Liver (tissue), 9 donors: Measurements from ENCODE around the gene FSCB. TPM values are rescaled to one million over a fixed set of nuclear protein-coding genes. Genes with fewer than 3 reads are reported as not detected.
"Not testable (repeated sequence)": the region's sequence is repeated elsewhere in the genome, so short reads cannot be mapped to it uniquely, and the experiment has no call there.

Experiments used
- DNase-seq: peaks from one replicate; pipeline ENCODE4 v3.0.0-alpha.2; 2017; ENCODE audit warnings: low spot score
- H3K27ac ChIP-seq, 2 donors: one replicate each; pipeline ENCODE4 v1.7.0; 2013; ENCODE audit warnings: inconsistent platforms in 2 of 2, low read length in 2 of 2, control low read depth in 1 of 2, low read depth in 1 of 2, mild to moderate bottlenecking in 1 of 2
- H3K27me3 ChIP-seq, 4 donors: one replicate each; pipeline versions ENCODE4 v1.6.1 to v1.7.0; 2013; ENCODE audit warnings: low read length in 3 of 4, inconsistent platforms in 1 of 4, mild to moderate bottlenecking in 1 of 4, moderate library complexity in 1 of 4; ENCODE audit not compliant: control insufficient read depth in 4 of 4, insufficient read depth in 4 of 4
- H3K36me3 ChIP-seq, 4 donors: one replicate each; pipeline versions ENCODE4 v1.6.1 to v1.7.0; 2013; ENCODE audit warnings: low read length in 3 of 4, mild to moderate bottlenecking in 3 of 4, low read depth in 1 of 4, moderate library complexity in 1 of 4; ENCODE audit not compliant: control insufficient read depth in 4 of 4, insufficient read depth in 3 of 4
- H3K4me1 ChIP-seq, 4 donors: one replicate each; pipeline versions ENCODE4 v1.6.1 to v1.7.0; 2013; ENCODE audit warnings: low read length in 3 of 4, mild to moderate bottlenecking in 3 of 4, moderate library complexity in 1 of 4; ENCODE audit not compliant: control insufficient read depth in 4 of 4, insufficient read depth in 4 of 4
- H3K4me3 ChIP-seq, 3 donors: one replicate each; pipeline versions ENCODE4 v1.6.1 to v1.7.0; 2013; ENCODE audit warnings: low read length in 3 of 3, control low read depth in 1 of 3, low read depth in 1 of 3, mild to moderate bottlenecking in 1 of 3
- H3K9ac ChIP-seq, 2 donors: one replicate each; pipeline ENCODE4 v1.7.0; 2013; ENCODE audit warnings: low read length in 2 of 2, mild to moderate bottlenecking in 2 of 2, moderate library complexity in 2 of 2, control low read depth in 1 of 2, low read depth in 1 of 2
- H3K9me3 ChIP-seq, 4 donors: one replicate each; pipeline versions ENCODE4 v1.6.1 to v1.7.0; 2013; ENCODE audit warnings: low read length in 3 of 4; ENCODE audit not compliant: control insufficient read depth in 4 of 4
- ATF3 ChIP-seq: IDR thresholded peaks from 2 replicates; pipeline ENCODE4 v1.6.1; 2016; ENCODE audit warnings: antibody characterized with exemption
- EGR1 ChIP-seq, 2 donors: IDR thresholded peaks; 2 replicates each; pipeline ENCODE4 v1.6.1; 2016 to 2018; ENCODE audit warnings: antibody characterized with exemption in 2 of 2, low read depth in 2 of 2
- FOXA1 ChIP-seq: IDR thresholded peaks from 2 replicates; pipeline ENCODE4 v1.6.1; 2016; ENCODE audit warnings: antibody characterized with exemption
- FOXA2 ChIP-seq: IDR thresholded peaks from 2 replicates; pipeline ENCODE4 v1.6.1; 2016; ENCODE audit warnings: antibody characterized with exemption
- GABPA ChIP-seq, 2 donors: IDR thresholded peaks in 1 of 2; conservative IDR thresholded peaks in 1 of 2; 2 replicates each; pipeline ENCODE4 v1.6.1; 2016; ENCODE audit warnings: antibody characterized with exemption in 2 of 2, mild to moderate bottlenecking in 1 of 2, moderate library complexity in 1 of 2
- HNF4G ChIP-seq: IDR thresholded peaks from 2 replicates; pipeline ENCODE4 v1.6.1; 2016; ENCODE audit warnings: antibody characterized with exemption
- NR2F2 ChIP-seq: IDR thresholded peaks from 2 replicates; pipeline ENCODE4 v1.6.1; 2016; ENCODE audit warnings: antibody characterized with exemption
- RAD21 ChIP-seq, 2 donors: IDR thresholded peaks; 2 replicates each; pipeline ENCODE4 v1.6.1; 2016; ENCODE audit warnings: antibody characterized with exemption in 2 of 2, mild to moderate bottlenecking in 2 of 2
- REST ChIP-seq: IDR thresholded peaks from 2 replicates; pipeline ENCODE4 v1.6.1; 2016; ENCODE audit warnings: antibody characterized with exemption, mild to moderate bottlenecking
- RXRA ChIP-seq, 2 donors: IDR thresholded peaks; 2 replicates each; pipeline ENCODE4 v1.6.1; 2017 to 2018; ENCODE audit warnings: antibody characterized with exemption in 2 of 2, mild to moderate bottlenecking in 1 of 2
- SP1 ChIP-seq: IDR thresholded peaks from 2 replicates; pipeline ENCODE4 v1.6.1; 2018; ENCODE audit warnings: antibody characterized with exemption, mild to moderate bottlenecking
- TAF1 ChIP-seq: conservative IDR thresholded peaks from 2 replicates; pipeline ENCODE4 v1.6.1; 2016; ENCODE audit warnings: antibody characterized with exemption, mild to moderate bottlenecking
- WGBS: extraction: QIAGEN DNeasy Blood & Tissue Kit; methylation state at CpG from one replicate; pipeline ENCODE4 v1.1.7; 2013; 5-methylcytosine and 5-hydroxymethylcytosine counted together
- polyA plus RNA-seq, 2 donors: library from polyadenylated mRNA; stranded (reverse) in 1 of 2; unstranded in 1 of 2; fragments of 200-250 nt in 1 of 2; fragments of >200 nt in 1 of 2; fragmentation: Nextera tagmentation in 1 of 2; extraction: Ambion mirVana in 1 of 2; gene quantifications; one replicate each; pipeline versions ENCODE4 v1.2.1 to v1.2.3, GENCODE V29; 2013 to 2015
- total RNA-seq, 2 donors: library from RNA; depleted of rRNA; stranded (reverse); fragments of >200 nt; gene quantifications; one replicate each; pipeline ENCODE4 v1.2.3, GENCODE V29; 2014
- TF ChIP-seq, protein P1 (sequence below): IDR thresholded peaks from 2 replicates; pipeline ENCODE4 v1.6.1; 2016; ENCODE audit warnings: antibody characterized with exemption
- donor health status: healthy.
- donor health status: healthy.
- donor health status: healthy.
- donor health status: healthy.
- donor health status: healthy.

Gene FSCB
- total and polyA plus RNA-seq, 4 donors: not detected

DNA sequence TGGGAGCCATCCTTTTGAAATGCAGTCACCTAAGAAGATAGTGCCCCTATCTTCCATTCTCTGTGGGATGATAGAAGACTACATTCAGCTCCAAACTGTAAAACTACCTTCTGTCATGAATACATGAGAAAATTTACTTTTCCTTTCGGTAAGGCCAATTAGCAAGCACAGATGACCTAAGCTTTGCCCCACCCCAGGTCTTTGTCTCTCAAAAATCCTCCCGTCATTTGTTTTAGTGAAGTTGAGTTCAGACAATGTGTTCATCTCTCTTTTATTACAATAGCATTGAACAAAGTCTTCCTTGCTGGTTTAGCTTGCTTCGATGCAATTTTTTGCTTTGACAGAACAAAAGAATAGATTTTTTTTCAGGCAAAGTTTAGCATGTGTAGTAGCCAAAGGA lies 18.2 kb upstream of the FSCB start:
- DNase-seq: no peak
- H3K9ac ChIP-seq: no peak overlapping the region
- TF ChIP-seq FOXA2 (no peak), ATF3 (no peak), NR2F2 (no peak), EGR1 (IDR thresholded peaks at IDR 0.05; ENCODE audit: low read depth in 2 of 2) (no peak), RAD21 (IDR thresholded peaks at IDR 0.05) (no peak), SP1 (no peak), FOXA1 (no peak), REST (no peak), HNF4G (no peak), RXRA (IDR thresholded peaks at IDR 0.05) (no peak)
- TF ChIP-seq, protein P1, sequence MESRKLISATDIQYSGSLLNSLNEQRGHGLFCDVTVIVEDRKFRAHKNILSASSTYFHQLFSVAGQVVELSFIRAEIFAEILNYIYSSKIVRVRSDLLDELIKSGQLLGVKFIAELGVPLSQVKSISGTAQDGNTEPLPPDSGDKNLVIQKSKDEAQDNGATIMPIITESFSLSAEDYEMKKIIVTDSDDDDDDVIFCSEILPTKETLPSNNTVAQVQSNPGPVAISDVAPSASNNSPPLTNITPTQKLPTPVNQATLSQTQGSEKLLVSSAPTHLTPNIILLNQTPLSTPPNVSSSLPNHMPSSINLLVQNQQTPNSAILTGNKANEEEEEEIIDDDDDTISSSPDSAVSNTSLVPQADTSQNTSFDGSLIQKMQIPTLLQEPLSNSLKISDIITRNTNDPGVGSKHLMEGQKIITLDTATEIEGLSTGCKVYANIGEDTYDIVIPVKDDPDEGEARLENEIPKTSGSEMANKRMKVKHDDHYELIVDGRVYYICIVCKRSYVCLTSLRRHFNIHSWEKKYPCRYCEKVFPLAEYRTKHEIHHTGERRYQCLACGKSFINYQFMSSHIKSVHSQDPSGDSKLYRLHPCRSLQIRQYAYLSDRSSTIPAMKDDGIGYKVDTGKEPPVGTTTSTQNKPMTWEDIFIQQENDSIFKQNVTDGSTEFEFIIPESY: no peak
- H3K36me3 ChIP-seq: no peaks in the 10 kb centered on the region
- peaks cover 0 to under 1% (median 0%) of the 10 kb centered on the region in 4 donors for H3K9me3 ChIP-seq
- H3K27me3 ChIP-seq: no peaks in the 10 kb centered on the region
- H3K4me1 ChIP-seq: no peaks in the 10 kb centered on the region
- no peak overlapping the region for H3K4me3 ChIP-seq
- H3K27ac ChIP-seq: no peak overlapping the region
- WGBS: 78% methylated on average over 3 of the region's 3 CpGs

DNA sequence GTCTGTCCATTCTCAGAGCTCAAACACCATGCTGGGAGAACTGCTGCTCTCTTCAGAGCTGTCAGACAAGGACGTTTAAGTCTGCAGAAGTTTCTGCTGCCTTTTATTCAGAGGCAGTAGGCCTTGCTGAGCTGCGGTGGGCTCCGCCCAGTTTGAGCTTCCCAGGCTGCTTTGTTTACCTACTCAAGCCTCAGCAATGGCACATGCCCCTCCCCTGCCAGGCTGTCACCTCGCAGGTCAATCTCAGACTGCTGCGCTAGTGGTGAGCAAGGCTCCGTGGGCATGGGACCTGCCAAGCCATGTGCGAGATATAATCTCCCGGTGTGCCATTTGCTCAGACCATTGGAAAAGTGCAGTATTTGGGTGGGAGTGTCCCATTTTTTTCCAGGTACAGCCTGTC lies 8.6 kb upstream of the FSCB start:
- H3K27ac ChIP-seq, H3K36me3 ChIP-seq, H3K4me1 ChIP-seq, DNase-seq, H3K9me3 ChIP-seq, H3K27me3 ChIP-seq, H3K9ac ChIP-seq, H3K4me3 ChIP-seq: not testable (repeated sequence)
- WGBS: 71% methylated on average over 8 of the region's 8 CpGs

- TF ChIP-seq NR2F2 (no peak), FOXA2 (no peak), TAF1 (no peak), GABPA (IDR thresholded peaks at IDR 0.05 in 1 of 2, conservative IDR thresholded peaks at IDR 0.05 in 1 of 2) (no peak), FOXA1 (no peak), RXRA (IDR thresholded peaks at IDR 0.05) (no peak)
- 79% methylated on average over 2 of the region's 2 CpGs for WGBS
- no peaks in the 10 kb centered on the region for H3K9me3 ChIP-seq
Observed at GRCh38 chr14:44508834-44509233, 1.8 kb upstream of the FSCB start.

More at GRCh38 chr14:44508834-44509233, 1.8 kb upstream of the FSCB start:
- no peaks in the 10 kb centered on the region for H3K36me3 ChIP-seq
- no peaks in the 10 kb centered on the region for H3K4me1 ChIP-seq
- H3K27ac ChIP-seq: no peak overlapping the region
- H3K27me3 ChIP-seq: no peaks in the 10 kb centered on the region
- no peak overlapping the region for H3K4me3 ChIP-seq
- H3K9ac ChIP-seq: no peak overlapping the region
- no peak for DNase-seq
